Non-pigmented ciliary epithelial cell (primary cell): ENCODE measurements around the gene BLVRB.
"Not testable (repeated sequence)": the region's sequence is repeated elsewhere in the genome, so short reads cannot be mapped to it uniquely, and the experiment has no call there.

Source experiments
- DNase-seq: peaks from one replicate; pipeline ENCODE4 v3.0.0-alpha.2; 2010; ENCODE audit warnings: low read depth

BLVRB gene

DNA sequence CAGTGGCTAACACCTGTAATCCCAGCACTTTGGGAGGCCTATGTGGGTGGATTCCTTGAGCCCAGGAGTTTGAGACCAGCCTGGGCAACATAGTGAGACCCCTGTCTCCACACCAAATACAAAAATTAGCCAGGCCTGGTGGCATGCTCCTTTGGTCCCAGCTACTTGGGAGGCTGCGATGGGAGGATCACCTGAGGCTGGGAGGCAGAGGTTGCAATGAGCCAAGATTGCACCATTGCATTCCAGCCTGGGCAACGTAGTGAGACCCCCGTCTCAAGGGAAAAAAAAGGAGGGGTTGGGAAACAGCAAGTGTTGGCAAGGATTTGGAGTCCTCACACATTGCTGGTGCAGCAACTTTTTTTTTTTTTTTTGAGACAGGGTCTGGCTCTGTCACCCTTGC lies 20.5 kb upstream of the BLVRB start:
- DNase-seq, result no peak

DNA sequence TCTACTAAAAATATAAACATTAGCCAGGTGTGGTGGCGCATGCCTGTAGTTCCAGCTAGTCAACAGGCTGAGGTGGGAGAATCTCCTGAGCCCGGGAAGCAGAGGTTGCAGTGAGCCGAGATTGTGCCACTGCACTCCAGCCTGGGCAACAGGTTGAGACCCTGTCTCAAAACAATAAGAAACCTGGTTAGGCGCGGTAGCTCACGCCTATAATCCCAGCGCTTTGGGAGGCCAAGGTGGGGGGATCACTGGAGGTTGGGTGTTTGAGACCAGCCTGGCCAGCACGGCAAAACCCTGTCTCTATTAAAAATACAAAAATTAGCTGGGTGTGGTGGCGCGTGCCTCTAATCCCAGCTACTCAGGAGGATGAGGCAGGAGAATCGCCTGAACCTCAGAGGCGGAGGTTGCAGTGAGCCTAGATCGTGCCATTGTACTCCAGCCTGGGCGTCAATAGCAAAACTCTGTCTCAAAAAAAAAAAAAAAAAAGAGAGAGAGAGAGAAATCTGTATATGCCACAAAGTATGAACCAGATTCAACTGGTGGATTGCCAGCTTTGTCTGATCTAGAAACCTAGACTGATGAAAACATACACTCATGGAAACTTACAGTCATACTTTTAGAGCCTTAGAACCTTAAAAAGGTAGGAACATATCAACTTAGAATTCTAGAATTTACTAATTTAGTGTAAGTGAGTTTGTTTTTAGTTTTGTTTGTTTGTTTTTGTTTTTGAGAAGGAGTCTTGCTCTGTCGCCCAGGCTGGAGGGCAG lies 10.5 kb upstream of the BLVRB start:
- not testable (repeated sequence) for DNase-seq

DNA sequence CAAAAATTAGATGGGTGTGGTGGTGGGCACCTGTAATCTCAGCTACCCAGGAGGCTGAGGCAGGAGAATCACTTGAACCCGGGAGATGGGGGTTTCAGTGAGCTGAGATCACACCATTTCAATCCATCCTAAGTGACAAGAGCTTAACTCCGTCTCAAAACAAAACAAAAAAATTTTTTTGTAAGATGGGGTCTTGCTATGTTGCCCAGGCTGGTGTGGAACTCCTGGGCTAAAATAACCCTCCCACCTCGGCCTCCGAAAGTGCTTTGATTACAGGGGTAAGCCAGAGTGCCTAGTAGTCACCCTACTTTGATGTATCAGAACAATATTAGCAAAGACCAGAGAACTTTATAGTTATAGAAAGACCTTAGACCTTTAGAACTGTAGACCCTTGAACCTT lies 9.2 kb upstream of the BLVRB start:
- DNase-seq, result no peak

DNA sequence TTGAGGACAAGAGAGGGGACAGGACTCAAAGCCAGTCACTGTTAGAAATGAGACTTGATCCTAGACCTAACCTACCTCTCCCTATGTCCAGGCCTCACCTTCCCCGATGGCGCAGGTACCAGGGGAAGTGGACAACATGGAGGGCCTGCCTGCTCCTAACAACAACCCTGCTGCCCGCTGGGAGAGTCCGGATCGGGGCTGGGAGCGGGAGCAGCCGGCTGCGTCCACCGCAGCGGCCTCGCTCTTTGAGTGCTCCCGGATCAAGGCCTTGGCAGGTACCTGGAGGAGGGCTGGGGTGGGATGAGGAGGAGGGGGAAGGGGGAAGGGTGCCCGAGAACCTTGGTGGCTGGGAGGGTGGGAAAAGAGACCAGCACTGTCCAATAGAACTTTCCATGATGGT lies 7.0 kb upstream of the BLVRB start:
- DNase-seq, result no peak

DNA sequence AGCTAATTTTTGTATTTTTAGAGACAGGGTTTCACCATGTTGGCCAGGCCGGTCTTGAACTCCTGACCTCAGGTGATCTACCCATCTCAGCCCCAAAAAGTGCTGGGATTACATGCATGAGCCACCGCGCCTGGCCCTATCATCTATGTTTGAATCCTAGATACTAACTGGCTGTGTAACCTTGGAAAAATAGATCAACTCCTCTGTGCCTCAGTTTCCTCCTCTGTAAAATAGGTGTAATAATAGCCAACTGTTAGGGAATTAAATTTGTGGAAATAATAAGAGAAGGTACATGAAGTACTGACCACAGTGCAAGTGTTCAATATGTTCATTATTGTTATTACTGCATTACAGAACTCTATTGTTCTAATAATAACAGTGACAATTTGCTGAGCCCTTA lies 5.6 kb upstream of the BLVRB start:
- no peak for DNase-seq

DNA sequence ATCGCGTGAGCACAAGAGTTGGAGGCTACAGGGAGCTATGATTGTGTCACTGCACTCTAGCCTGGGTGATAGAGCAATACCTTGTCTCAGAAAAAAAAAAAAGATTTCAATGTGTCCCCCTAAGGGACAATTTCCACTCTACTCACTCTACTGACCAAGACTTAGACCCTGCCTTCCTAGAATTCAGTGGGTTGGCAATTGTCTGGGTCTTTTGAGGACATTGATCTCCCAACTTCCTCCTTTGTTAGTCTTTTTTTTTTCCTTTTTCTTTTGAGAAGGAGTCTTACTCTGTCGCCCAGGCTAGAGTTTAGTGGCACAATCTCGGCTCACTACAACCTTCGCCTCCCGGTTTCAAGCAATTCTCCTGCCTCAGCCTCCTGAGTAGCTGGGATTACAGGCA lies 3.5 kb upstream of the BLVRB start:
- no peak for DNase-seq

DNA sequence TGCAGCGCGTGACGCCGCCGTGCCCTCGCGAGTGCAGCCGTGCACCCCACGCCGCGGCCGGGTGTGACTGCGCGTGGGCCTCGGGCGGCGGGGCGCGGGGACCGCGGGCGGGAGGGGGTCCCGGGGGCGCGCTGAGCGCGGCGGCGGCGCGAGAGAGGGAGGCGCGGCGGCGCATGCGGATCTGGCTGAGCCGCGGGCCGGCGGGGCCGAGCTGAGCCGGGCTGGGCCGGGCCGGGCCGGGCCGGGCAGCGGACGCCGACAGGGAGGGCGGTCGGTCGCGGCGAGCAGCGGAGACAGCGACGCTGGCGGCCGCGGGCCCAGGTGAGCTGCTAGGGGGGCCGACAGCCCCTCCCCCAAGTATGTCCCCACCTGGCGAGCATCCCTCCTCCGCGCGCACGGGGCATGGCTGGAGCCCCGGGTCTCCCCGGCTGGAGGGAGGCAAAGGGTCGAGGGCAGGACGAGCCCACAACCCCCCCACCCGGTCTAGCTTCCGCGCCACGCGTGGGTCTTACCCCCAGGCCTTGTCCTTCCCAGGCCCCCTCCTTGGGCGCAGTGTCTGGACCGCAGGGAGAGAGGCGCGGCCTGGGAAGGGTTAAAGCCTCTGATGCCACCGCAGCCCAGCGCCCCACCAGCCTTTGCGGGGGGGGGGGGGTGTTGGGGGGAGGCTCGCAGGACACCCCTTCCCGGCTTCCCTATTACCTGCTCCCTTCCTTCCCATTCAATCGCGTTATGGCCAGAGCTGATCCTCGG lies 1.6 kb upstream of the BLVRB start, which contains the start of gene SPTBN4:
Gene SPTBN4, plus strand, starts transcription at position 17 of the 750 bp plus-strand sequence. CDS start 5,621 bp downstream, outside the sequence.
- no peak for DNase-seq

DNA sequence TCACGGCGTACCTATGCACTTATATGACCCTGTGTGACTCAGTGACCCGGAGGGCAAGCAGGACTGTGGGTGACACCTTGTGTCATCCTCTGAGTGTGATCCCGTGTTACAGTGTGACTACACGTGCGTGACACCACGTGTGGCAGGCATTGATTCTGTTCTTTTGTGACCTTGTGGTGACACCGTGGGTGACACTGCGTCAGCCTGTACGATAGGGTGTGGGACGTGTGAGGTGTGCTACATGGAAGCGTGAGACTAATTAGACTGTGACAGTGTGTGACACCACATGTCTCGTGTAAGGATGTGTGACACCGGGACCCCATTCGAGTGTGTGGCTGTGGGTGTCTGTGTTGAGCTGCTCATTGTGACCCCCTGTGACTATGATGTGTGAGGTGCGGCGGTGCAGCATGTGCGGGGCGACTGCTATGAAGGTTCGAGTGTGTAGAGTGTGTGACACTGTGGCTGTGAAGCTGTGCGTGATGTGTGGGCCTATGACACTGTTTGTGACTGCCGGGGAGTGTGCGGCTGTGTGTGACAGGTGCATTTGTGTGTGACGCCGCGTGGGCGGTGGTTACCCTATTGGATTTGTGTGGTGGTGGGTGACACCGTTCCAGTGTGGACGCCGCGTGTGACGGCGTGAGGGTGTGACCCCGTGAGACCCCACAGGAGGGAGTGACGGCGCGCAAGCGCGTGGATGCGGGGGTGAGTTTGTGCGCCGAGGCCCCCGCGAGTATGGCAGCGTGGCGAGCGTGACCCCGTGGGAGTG lies 857 bp upstream of the BLVRB start:
- DNase-seq, result no peak

DNA sequence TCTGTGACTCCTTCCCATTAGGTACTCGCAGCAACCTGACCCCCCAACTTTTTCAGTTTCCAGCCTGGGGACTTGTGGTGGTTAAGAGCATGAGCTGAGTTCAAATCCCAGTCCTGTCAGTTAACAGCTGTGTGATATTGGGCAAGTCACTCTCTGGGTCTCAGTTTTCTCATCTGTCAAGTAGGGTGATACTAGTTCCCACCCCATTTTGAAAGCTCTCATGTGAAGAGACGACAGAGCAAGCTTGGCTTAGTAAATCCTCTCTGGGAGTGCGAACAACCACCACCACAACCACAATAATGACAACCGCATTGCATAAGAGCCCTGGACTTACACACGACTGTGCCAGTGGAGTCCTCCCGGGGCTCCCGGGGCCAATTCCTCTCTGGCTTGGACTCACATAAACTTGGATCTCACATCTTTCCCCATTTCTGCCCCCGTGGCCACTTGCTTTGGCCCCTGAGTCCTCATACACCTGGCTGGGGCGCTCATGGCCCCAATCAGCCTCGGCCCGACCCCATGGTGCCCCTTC lies 454 bp downstream of the BLVRB start:
- no peak for DNase-seq

DNA sequence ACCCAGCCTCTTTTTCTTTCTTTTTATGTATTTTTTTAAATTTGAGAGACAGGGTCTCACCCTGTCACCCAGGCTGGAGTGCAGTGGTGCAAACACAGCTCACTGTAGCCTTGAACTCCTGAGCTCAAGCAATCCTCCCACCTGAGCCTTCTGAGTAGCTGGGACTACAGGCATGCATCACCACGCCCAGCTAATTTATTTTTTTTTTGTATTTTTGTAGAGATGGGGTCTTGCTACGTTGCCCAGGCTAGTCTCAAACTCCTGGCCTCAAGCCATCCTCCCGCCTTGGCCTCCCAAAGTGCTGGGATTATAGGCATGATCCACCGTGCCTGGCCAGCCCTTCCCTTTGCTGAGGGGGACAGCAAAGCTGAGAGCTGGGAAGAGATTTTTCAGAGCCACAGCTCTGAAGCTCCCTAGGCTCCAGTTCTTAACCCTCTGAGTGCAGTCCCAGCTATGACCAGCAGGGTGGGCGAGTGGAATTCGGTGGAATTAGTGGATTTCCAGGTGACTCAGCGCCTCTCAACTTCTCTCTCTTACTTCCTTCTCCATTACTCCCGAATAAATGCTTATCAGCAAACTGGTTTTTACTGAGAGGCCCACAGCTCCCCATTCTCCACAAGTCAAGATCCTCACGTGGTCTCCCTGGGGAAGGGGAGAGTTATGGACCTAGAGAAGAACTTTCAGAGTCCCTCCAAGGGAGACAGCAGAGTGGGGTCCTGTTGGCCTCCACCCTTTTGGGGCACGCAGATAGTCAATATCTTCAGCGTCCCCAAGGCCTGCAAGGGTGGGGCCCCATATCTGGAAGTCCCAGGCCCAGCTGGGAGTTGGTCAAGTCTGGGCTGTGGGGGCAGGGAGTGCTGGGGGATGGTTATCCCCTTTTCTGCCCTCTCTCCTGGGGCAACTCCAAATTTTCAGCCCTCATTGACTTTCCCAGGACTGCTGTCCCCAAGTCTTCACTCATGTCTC lies 1.2 kb downstream of the BLVRB start:
- DNase-seq, result no peak

DNA sequence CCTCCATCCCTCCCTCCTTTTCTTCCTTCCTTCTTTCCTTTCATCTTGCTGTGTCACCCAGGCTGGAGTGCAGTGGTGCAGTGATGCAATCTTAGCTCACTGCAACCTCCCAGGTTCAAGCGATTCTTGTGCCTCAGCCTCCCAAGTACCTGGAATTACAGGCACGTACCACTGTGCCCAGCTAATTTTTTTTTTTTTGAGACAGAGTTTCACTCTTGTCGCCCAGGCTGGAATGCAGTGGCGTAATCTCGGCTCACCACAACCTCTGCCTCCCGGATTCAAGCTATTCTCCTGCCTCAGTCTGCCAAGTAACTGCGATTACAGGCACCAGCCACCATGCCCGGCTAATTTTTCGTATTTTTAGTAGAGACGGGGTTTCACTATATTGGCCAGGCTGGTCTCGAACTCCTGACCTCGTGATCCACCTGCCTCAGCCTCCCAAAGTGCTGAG lies 1.9 kb downstream of the BLVRB start:
- not testable (repeated sequence) for DNase-seq

DNA sequence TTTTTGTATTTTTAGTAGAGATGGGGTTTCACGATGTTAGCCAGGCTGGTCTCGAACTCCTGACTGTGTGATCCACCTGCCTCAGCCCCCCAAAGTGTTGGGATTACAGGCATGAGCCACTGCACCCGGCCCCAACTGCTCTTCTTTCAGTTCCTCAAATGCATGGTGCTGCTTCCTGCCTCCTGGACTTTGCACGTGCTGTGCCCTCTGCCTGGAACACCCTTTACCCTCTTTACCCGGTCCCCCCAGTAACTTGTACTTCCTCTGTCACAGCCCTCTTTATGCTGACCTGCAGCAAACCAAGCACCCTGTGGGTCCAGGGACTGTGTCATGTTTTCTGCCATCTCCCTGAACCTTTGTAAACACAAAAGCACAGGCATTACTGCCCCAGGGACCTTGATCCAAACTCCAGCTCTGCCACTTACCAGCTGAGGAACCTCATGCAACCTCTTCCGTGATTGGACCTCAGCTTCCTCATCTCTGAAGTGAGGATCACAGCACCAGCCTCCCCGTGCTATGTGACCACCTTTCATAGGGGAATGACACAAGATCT lies 3.8 kb downstream of the BLVRB start:
- no peak for DNase-seq

DNA sequence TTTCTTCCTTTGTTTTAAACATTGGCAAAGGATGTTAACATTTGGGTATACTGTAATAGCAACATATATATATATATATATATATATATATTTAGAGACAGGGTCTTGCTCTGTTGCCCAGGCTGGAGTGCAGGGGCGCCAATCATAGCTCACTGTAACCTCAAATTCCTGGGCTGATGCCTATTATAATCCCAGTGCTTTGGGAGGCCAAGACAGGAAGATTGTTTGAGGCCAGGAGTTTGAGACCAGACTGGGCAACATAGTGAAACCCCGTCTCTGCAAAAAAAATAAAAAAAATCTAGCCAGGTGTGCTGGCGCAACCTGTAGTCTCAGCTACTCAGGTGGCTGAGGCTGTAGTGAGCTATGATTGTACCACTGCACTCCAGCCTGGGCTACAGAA lies 5.4 kb downstream of the BLVRB start:
- no peak for DNase-seq

DNA sequence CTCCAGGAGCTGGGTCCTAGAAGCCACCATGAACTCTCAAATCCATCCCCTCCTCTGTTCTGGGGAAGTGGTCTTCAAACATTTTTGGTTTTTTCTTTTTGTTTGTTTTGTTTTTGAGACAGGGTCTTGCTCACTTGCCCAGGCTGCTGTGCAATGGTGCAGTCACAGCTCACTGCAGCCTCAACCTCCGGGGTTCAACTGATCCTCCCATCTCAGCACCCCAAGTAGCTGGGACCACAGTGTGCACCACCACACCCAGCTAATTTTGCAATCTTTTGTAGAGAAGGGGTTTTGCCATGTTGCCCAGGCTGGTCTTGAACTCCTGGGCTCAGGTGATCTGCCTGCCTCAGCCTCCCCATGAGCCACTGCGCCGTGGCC lies 7.0 kb downstream of the BLVRB start:
- no peak for DNase-seq

DNA sequence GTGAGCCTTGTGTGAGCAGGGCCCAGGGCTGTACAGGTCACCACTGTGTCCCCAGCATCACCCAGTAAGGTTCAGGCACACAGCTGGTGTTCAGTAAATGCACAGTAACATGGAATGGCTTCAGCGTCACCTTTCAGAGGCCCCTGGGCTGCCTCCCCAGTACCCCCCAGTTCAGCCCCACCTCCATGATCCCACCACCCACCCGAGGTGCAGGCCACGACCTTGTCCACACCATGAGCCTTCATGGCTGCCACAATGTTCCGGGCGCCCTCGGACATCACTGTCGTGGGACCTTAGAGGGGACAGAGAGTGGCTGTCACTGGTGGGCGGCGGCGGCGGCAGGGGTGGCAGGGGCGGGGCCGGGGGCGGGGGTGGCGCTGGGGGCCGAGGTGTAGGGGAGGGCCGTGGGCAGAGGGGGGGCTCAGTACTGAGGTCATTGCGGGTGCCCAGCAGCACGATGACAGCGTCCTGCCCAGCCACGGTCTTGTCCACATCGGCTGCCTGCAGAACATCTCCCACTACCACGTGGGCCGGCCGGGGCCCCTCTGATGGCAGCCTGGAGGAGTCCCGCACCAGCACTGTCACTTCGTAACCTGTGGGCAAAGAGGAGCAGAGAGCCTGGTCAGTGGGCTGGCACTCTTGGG lies 7.5 kb downstream of the BLVRB start:
- DNase-seq, result no peak

DNA sequence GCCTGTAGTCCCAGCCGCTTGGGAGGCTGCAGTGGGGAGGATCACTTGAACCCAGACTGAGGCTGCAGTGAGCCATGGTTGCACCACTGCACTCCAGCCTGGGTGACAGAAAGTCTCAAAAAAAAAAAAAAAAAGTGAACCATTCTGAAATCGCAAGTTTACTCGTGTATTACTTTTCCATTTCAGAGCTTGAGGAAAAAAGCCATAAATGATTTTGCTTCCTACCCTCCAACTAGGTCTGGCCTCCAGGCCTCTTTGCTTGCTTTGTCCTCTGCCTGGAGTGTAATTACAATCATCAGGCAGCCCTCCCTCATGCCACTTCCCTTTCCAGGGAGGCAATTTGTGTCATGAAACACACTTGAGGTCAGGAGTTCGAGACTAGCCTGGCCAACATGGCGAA lies 8.5 kb downstream of the BLVRB start:
- DNase-seq, result no peak

DNA sequence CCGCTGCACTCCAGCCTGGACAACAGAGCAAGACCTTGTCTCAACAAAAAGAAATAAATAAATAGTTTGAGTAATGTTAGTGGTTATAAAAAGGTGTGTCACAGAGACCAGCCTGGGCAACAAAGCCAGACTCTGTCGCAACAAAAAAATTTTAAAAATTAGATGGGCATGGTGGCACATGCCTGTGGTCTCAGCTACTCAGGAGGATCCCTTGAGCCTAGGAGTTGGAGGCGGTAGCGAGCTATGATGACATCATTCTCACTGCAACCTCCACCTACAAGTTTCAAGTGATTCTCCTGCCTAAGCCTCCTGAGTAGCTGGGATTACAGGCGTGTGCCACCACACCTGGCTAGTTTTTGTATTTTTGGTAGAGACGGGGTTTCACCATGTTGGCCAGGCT lies 11.6 kb downstream of the BLVRB start:
- not testable (repeated sequence) for DNase-seq

DNA sequence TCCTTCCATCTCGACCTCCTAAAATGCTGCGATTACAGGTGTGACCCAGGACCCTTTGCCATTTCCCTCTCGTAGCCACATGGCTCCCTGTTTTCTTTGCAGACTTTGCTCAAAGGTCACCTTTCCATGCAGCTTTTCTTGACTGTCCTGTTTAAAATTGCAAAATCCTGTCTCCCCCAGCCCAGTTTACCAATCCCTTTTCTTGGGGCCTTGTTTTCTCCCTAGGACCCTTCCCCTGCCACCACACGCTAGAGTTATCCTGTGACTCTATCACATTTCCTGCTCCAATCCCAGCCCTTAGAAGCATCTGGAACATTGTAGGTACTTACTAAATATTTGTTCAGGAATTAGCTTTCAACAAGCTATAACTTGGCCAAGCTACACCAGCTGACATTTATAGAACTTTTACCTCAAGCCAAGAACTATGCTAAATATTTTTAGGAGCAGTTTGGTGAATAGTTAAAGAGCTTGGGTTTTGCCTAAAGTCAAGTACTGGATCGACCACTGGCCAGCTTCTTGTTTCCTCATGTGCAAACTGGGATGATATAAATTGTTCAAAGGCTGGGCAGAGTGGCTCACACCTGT lies 12.3 kb downstream of the BLVRB start:
- no peak for DNase-seq

DNA sequence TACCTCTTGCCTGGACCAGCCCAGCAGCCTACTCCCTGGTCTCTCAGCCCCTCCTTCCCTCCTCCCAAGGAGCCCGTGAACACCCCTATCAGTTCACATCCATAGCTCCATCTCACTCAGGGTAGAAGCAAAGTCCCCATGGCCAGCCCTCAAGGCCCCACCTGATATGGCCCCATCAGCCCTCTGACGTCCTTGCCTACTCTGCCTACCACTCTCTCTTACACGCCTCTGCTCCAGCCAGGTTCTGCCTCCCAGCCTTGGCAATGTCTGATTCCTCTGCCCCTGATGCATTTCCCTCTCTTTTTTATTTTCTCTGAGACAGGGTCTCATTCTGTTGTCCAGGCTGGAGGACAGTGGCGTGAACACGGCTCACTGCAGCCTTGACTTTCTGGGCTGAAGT lies 13.5 kb downstream of the BLVRB start:
- no peak for DNase-seq

DNA sequence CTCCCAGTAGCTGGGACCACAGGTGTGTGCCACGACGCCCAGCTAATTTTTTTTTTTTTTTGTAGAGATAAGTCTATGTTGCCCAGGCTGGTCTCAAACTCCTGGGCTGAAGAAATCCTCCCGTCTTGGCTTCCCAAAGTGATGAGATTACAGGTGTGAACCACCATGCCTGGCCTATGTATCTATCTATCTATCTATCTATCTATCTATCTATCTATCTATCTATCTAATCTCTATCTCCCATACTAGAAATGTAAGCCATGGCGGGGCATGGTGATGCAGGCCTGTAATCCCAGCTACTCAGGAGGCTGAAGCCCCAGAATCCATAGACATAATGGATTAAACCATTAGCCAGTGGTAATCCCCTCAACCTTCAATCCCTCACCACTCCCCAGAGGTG lies 14.9 kb downstream of the BLVRB start:
- DNase-seq, result no peak
